ENCODE data around the gene NPM1. TPM values are rescaled to one million over a fixed set of nuclear protein-coding genes. Genes with fewer than 3 reads are reported as not detected.

Gene NPM1
- total RNA-seq, 1 experiment from 2014 or later: 3,122 TPM

GRCh38 chr5:171340042-171340441, 47.6 kb upstream of the NPM1 start:
- no peak overlapping the region for H4K8ac ChIP-seq (replicated peaks; ENCODE audit: insufficient read length, low read depth, low read length)
- no peaks in the 10 kb centered on the region for H3K79me2 ChIP-seq (ENCODE audit: insufficient read depth, low read length)
- no peak overlapping the region for H2BK20ac ChIP-seq (ENCODE audit: low read depth, low read length, poor library complexity, severe bottlenecking)
- H3K4me1 Mint-ChIP-seq: peaks cover 0 to 10% of the 10 kb centered on the region in 2 experiments; a peak in 2 of 4 replicates
- H3K23ac ChIP-seq (ENCODE audit: insufficient read length, low read depth, low read length): no peak overlapping the region
- H3K79me1 ChIP-seq (ENCODE audit: insufficient read depth, low read depth, low read length, poor library complexity, severe bottlenecking): no peaks in the 10 kb centered on the region
- no peaks in the 10 kb centered on the region for H3K36me3 Mint-ChIP-seq (ENCODE audit: insufficient read depth in 1 of 3, low read depth in 3 of 3)
- no peak overlapping the region for H3K4me3 Mint-ChIP-seq
- no peak overlapping the region for H2BK5ac ChIP-seq (ENCODE audit: insufficient read length, low read length)
- no peaks in the 10 kb centered on the region for H3K9me3 Mint-ChIP-seq
- DNase-seq: no peak
- H3K18ac ChIP-seq (ENCODE audit: insufficient read length, low read depth, low read length): no peak overlapping the region
- H3K4me1 ChIP-seq (ENCODE audit: insufficient read depth, low read length): no peaks in the 10 kb centered on the region
- no peak overlapping the region for H3T11ph ChIP-seq (ENCODE audit: low read length)
- no peak overlapping the region for H3K27ac ChIP-seq (ENCODE audit: insufficient read length, low read depth, low read length)
- no peak for TF ChIP-seq CTCF (conservative IDR thresholded peaks at IDR 0.05)
- H4K20me1 ChIP-seq (ENCODE audit: control insufficient read depth, insufficient read depth, insufficient read length): no peaks in the 10 kb centered on the region
- no peak overlapping the region for H2BK15ac ChIP-seq (ENCODE audit: low read depth, low read length)
- H2AFZ ChIP-seq (ENCODE audit: low read length): no peak overlapping the region
- H4K5ac ChIP-seq (ENCODE audit: insufficient read length, low read depth, low read length): no peak overlapping the region
- peaks cover 41% of the 10 kb centered on the region for H3K27me3 Mint-ChIP-seq (ENCODE audit: low read depth)
- H3K27ac Mint-ChIP-seq: no peak overlapping the region
- no peak overlapping the region for H2BK120ac ChIP-seq (ENCODE audit: low read depth, low read length, poor library complexity, severe bottlenecking)
- H3K4me2 ChIP-seq (ENCODE audit: insufficient read depth, insufficient read length, low read length): no peak overlapping the region
- H3K9me3 ChIP-seq (ENCODE audit: control insufficient read depth, low read depth, low read length): no peaks in the 10 kb centered on the region
- H3K9ac ChIP-seq (ENCODE audit: extremely low read depth, insufficient read length, low read length): no peak overlapping the region
- no peak overlapping the region for H2AK5ac ChIP-seq (ENCODE audit: insufficient read length, low read length)
- no peak overlapping the region for H4K91ac ChIP-seq (ENCODE audit: insufficient read length, low read depth, low read length)
- H3K27me3 ChIP-seq (ENCODE audit: insufficient read depth, low read length): peaks cover 9% of the 10 kb centered on the region; the same call in 1 of the 2 replicates
- no peak overlapping the region for H3K14ac ChIP-seq (ENCODE audit: insufficient read depth, low read length)
- H3K4ac ChIP-seq (ENCODE audit: low read depth, low read length): no peak overlapping the region
- H3K56ac ChIP-seq (ENCODE audit: insufficient read length, low read depth, low read length): no peak overlapping the region
- no peaks in the 10 kb centered on the region for H3K23me2 ChIP-seq (ENCODE audit: insufficient read length, low read depth, low read length, poor library complexity, severe bottlenecking)
- H2BK12ac ChIP-seq (ENCODE audit: insufficient read length, low read depth, low read length): no peak overlapping the region
